ENCODE data around the gene OR6B3. TPM values are rescaled to one million over a fixed set of nuclear protein-coding genes. Genes with fewer than 3 reads are reported as not detected.

Gene OR6B3
- not detected for total RNA-seq
- not detected for polyA plus RNA-seq
- long read RNA-seq, donor 1: 0 reads
- long read RNA-seq, donor 2: 0 reads

GRCh38 chr2:240053173-240054155 lies at the start of gene OR6B3:
TSS of gene OR6B3 (minus strand) at chr2:240053521.
- no peaks in the 10 kb centered on the region for H3K9me3 ChIP-seq
- DNase-seq (no peak), ATAC-seq (no peak)
- H3K4me1 ChIP-seq: no peaks in the 10 kb centered on the region
- intact Hi-C loops (cut with DNase I): no loop called here
- 48 to 50% (median 50%) methylated on average over 28 of the region's 28 CpGs for WGBS, 3 donors
- H3K27ac ChIP-seq: no peak within 1 kb of the TSS
- TF ChIP-seq, protein P1, sequence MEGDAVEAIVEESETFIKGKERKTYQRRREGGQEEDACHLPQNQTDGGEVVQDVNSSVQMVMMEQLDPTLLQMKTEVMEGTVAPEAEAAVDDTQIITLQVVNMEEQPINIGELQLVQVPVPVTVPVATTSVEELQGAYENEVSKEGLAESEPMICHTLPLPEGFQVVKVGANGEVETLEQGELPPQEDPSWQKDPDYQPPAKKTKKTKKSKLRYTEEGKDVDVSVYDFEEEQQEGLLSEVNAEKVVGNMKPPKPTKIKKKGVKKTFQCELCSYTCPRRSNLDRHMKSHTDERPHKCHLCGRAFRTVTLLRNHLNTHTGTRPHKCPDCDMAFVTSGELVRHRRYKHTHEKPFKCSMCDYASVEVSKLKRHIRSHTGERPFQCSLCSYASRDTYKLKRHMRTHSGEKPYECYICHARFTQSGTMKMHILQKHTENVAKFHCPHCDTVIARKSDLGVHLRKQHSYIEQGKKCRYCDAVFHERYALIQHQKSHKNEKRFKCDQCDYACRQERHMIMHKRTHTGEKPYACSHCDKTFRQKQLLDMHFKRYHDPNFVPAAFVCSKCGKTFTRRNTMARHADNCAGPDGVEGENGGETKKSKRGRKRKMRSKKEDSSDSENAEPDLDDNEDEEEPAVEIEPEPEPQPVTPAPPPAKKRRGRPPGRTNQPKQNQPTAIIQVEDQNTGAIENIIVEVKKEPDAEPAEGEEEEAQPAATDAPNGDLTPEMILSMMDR (IDR thresholded peaks at IDR 0.05): no peak
- no peaks in the 10 kb centered on the region for H3K36me3 ChIP-seq (ENCODE audit: insufficient read depth in 1 of 2, low read depth in 1 of 2)
- peaks cover 0 to 60% (median 10%) of the 10 kb centered on the region in 3 donors for H3K27me3 ChIP-seq (ENCODE audit: insufficient read depth in 3 of 3, low read length in 2 of 3)
- H3K4me3 ChIP-seq: no peak within 1 kb of the TSS

DNA sequence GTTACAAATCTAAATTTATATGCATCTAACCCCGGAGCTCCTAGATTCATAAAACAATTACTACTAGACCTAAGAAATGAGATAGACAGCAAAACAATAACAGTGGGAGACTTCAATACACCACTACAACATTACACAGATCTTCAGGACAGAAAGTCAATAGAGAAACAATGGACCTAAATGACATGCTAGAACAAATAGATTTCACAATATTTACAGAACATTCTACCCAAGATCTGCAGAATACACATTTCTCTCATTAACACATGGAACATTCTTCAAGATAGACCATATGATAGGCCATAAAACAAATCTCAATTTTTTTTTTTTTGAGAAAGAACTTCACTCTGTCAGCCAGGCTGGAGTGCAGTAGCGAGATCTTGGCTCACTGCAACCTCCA lies 45.0 kb upstream of the OR6B3 start:
- H3K4me1 ChIP-seq: no peaks in the 10 kb centered on the region
- H3K4me3 ChIP-seq: no peak overlapping the region
- H3K36me3 ChIP-seq (ENCODE audit: insufficient read depth in 1 of 2, low read depth in 1 of 2): no peaks in the 10 kb centered on the region
- H3K27me3 ChIP-seq (ENCODE audit: insufficient read depth in 3 of 3, low read length in 2 of 3): peaks cover 12 to 56% (median 13%) of the 10 kb centered on the region in 3 donors
- no peak overlapping the region for H3K27ac ChIP-seq
- peaks cover 7% of the 10 kb centered on the region for H3K9me3 ChIP-seq
- intact Hi-C loops (cut with DNase I): no loop called here
- TF ChIP-seq, protein P1 (IDR thresholded peaks at IDR 0.05): no peak
- 75 to 91% (median 85%) methylated on average over 2 of the region's 2 CpGs for WGBS, 3 donors
- ATAC-seq: no peak
- no peak for DNase-seq

DNA sequence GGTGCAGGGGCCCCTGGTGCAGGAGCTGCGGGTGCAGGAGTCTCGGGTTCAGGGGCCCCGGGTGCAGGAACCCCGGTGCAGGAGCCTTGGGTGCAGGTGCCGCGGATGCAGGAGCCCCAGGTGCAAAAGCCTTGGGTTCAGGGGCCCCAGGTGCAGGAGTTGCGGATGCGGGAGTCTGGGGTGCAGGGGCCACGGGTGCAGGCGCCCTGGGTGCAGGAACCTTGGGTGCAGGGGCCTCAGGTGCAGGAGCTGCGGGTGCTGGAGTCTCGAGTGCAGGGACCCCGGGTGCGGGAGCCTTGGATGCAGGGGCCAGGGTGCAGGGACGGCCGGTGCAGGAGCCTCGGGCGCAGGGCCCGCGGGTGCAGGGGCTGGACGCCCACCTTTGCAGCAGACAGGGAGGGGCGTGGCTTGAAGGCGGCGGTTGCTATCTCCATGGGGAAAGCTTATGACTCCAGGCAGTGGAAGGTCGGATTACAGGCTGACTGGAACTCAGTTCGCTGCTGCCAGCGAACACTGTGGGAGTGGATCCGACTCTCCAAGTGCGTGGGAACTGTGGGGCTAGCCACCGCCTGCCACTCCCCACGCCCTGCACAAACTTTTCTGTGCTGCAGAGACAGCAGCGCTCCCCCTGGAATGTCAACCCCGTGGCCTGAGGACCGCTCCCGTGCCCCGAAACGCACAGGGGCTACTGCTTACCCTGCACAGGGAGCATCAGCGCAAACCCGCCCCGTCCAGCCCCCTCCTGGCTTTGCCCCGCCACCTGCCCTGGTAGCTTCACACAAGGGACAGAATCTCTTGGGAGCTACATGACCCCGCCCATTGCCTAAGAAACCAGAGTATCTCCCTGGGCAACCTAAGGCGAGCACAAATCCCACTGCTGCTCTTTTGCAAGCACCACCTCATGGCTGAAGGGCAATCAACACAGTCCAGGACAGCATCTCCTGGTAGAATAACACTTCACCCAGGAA lies 42.5 kb upstream of the OR6B3 start:
- no peak for ATAC-seq

DNA sequence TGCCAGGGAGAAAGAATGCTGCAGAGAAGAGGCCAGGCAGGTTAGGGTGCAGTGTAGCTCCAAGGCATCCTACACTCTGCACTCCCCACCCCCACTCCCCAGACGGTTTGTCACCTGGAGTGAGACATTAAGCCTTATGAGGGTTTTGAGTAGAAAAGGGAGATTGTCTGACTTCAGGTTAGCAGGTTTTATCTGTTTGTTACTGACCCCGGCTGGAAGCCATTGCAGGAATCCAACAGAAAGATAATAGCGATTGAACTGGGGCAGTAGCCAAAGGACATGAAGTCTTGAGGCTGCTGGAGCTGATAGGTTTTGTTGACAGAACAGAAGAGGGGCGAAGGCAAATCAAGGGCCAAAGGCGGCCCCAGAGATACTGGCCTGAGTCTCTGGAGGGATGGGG lies 36.0 kb upstream of the OR6B3 start:
- ATAC-seq (no peak), DNase-seq (no peak)
- Histone ChIP-seq H3K4me3 (no peak overlapping the region), H3K4me1 (no peaks in the 10 kb centered on the region), H3K9me3 (peaks cover 9% of the 10 kb centered on the region), H3K27ac (no peak overlapping the region), H3K27me3 (ENCODE audit: insufficient read depth in 3 of 3, low read length in 2 of 3) (peaks cover 0 to 36% (median 0%) of the 10 kb centered on the region in 3 donors), H3K36me3 (ENCODE audit: insufficient read depth in 1 of 2, low read depth in 1 of 2) (no peaks in the 10 kb centered on the region)
- whole genome bisulfite sequencing, 3 donors: 70 to 73% (median 73%) methylated on average over 5 of the region's 5 CpGs
- intact Hi-C loops (cut with DNase I): no loop called here
- TF ChIP-seq, protein P1 (IDR thresholded peaks at IDR 0.05): no peak

More for the DNA sequence above, 42.5 kb upstream of the OR6B3 start:
- DNase-seq: no peak
- Histone ChIP-seq H3K4me3 (no peak overlapping the region), H3K36me3 (ENCODE audit: insufficient read depth in 1 of 2, low read depth in 1 of 2) (no peaks in the 10 kb centered on the region), H3K9me3 (peaks cover 5% of the 10 kb centered on the region), H3K27ac (no peak overlapping the region), H3K27me3 (ENCODE audit: insufficient read depth in 3 of 3, low read length in 2 of 3) (peaks cover 12 to 62% (median 13%) of the 10 kb centered on the region in 3 donors), H3K4me1 (no peaks in the 10 kb centered on the region)
- intact Hi-C loops (cut with DNase I): no loop called here
- 3 to 5% (median 4%) methylated on average over 41 to 43 of the region's 43 CpGs for WGBS, 3 donors
- TF ChIP-seq, protein P1 (IDR thresholded peaks at IDR 0.05): no peak

Data from psoas muscle (tissue), 8 donors.